K562 (cell line): ENCODE results near the gene CERS6. TPM values are rescaled to one million over a fixed set of nuclear protein-coding genes. Genes with fewer than 3 reads are reported as not detected.

Experiments used
- ESRRA ChIP-seq: fragments of 450-650 bp; IDR thresholded peaks from 2 replicates; pipeline ENCODE4 v1.6.1; 2014; ENCODE audit warnings: low read depth, mild to moderate bottlenecking, moderate library complexity, borderline replicate concordance
- HMBOX1 ChIP-seq: sonication (generic); IDR thresholded peaks from 2 replicates; pipeline ENCODE4 v1.6.1; 2016
- ZBTB40 ChIP-seq, 2 experiments: fragments of 450-650 bp in 1 of 2; sonication (generic) in 1 of 2; formaldehyde crosslinking in 1 of 2; IDR thresholded peaks; 2 replicates each; pipeline versions ENCODE4 v1.7.1 to v1.9.0; 2016 to 2022; ENCODE audit warnings: inconsistent platforms in 1 of 2, mild to moderate bottlenecking in 1 of 2, missing genetic modification reagents in 1 of 2
- ZNF592 ChIP-seq: fragments of 450-650 bp; IDR thresholded peaks from 2 replicates; pipeline ENCODE4 v1.6.1; 2017; ENCODE audit warnings: antibody characterized with exemption, mild to moderate bottlenecking
- polyA plus RNA-seq, 8 experiments: library from polyadenylated mRNA; depleted of rRNA in 4 of 8; stranded (reverse) in 5 of 8; unstranded in 3 of 8; fragments of >200 nt; fragmentation: Nextera tagmentation in 2 of 8; fragmentation: Illumina TruSeq in 1 of 8; extraction: Ambion mirVana in 2 of 8; extraction: Trizol in 1 of 8; gene quantifications; 2 replicates each; pipeline versions ENCODE4 v1.2.1 to v1.2.3, GENCODE V29; 2011 to 2014; ENCODE audit warnings: inconsistent platforms in 1 of 8, missing spikeins in 1 of 8
- total RNA-seq, 7 experiments: library from RNA; depleted of rRNA in 6 of 7; stranded (reverse); fragments of >200 nt in 6 of 7; fragmentation: Illumina TruSeq in 2 of 7; extraction: Trizol in 2 of 7; gene quantifications; 2 replicates each; pipeline versions ENCODE4 v1.2.1 to v1.2.3, GENCODE V29; 2011 to 2021; ENCODE audit warnings: low replicate concordance in 1 of 7

Gene CERS6
- total and polyA plus RNA-seq, 9 of the 15 experiments (the other 6 are each of a cell fraction or from before 2014, with no cell fraction given): 1.6 to 13.6 (median 11.4) TPM

- 0 out of 2 replicates have a peak, but pooled peaks have one; percentile 31 for TF ChIP-seq HMBOX1
- peak; percentile 33; the same call in 1 of the 2 replicates for TF ChIP-seq ESRRA
- peak; percentile 35; the same call in 1 of the 2 replicates for TF ChIP-seq ZBTB40 (IDR thresholded peaks at IDR 0.05)
- TF ChIP-seq ZBTB40 (CRISPR knock-in tag; IDR thresholded peaks at IDR 0.05): no peak
- TF ChIP-seq ZNF592: 0 out of 2 replicates have a peak, but pooled peaks have one; percentile 42
Observed at GRCh38 chr2:168632709-168633121, 176.6 kb downstream of the CERS6 start (continued).
